SJSA1 (cell line): ENCODE data around the gene KDM4C. TPM values are rescaled to one million over a fixed set of nuclear protein-coding genes. Genes with fewer than 3 reads are reported as not detected.
"Not testable (repeated sequence)": the region's sequence is repeated elsewhere in the genome, so short reads cannot be mapped to it uniquely, and the experiment has no call there.

ENCODE experiments used
- DNase-seq, 2 experiments: peaks; one replicate each; pipeline ENCODE4 v3.0.0-alpha.2; 2015 to 2020; ENCODE audit warnings: low spot score in 2 of 2, low read depth in 1 of 2
- H3K27ac ChIP-seq: fragments of 250-450 bp; sonication (Bioruptor Pico); 2 replicates; pipeline ENCODE4 v1.5.1; 2020; ENCODE audit warnings: mild to moderate bottlenecking, moderate library complexity
- H3K27me3 ChIP-seq: fragments of 250-450 bp; sonication (Bioruptor Pico); replicated peaks from 2 replicates; pipeline ENCODE4 v1.5.1; 2020; ENCODE audit warnings: mild to moderate bottlenecking, moderate library complexity
- H3K36me3 ChIP-seq: fragments of 250-450 bp; sonication (Bioruptor Pico); 2 replicates; pipeline ENCODE4 v1.5.1; 2020; ENCODE audit warnings: mild to moderate bottlenecking
- H3K4me1 ChIP-seq: fragments of 250-450 bp; sonication (Bioruptor Pico); replicated peaks from 2 replicates; pipeline ENCODE4 v1.6.1; 2021; ENCODE audit warnings: mild to moderate bottlenecking
- H3K4me3 ChIP-seq: fragments of 250-450 bp; sonication (Bioruptor Pico); 2 replicates; pipeline ENCODE4 v1.5.1; 2020; ENCODE audit warnings: mild to moderate bottlenecking
- H3K9me3 ChIP-seq: fragments of 250-450 bp; sonication (Bioruptor Pico); replicated peaks from 2 replicates; pipeline ENCODE4 v1.5.1; 2020; ENCODE audit warnings: mild to moderate bottlenecking
- total RNA-seq: library from RNA; depleted of rRNA; stranded (reverse); fragments of >200 nt; shearing (Covaris generic); gene quantifications from 2 replicates; pipeline ENCODE4 v1.2.3, GENCODE V29; 2014

Gene KDM4C
- total RNA-seq, 1 experiment from 2014 or later: 5.1 TPM

DNA sequence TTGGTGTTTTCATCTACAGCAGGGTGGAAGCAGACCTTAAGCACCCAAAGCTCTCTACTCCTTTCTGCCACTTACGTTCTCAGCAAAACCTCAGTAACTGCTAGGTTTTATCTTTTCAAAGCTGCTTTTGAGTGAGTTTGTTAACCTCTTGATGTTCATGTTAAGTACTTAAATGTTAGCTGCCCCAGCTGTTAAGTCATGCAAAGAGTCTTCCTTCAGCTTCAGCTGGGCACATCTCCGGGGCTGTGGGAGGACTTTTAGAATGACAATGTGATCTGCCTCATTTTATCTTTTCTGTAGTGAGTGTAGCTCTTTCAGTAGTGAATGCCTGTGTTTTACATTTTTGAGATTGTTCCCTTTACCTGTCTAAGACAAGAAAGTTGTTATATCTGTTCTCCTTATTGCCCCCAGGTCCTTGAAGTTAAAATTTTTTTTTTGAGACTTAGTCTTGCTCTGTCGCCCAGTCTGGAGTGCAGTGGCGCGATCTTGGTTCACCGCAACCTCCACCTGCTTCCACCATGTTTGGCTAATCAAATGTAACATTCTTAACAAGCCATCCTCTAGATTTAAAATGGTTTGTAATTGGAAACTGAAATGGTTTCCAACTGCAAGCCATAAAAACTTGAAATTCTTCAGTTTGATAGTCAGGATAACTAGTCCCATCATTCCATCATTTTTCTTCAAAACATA is 19.6 kb downstream of the KDM4C start:
- H3K27ac ChIP-seq: no peak overlapping the region
- H3K27me3 ChIP-seq: no peaks in the 10 kb centered on the region
- DNase-seq: no peak
- no peaks in the 10 kb centered on the region for H3K4me1 ChIP-seq
- no peaks in the 10 kb centered on the region for H3K9me3 ChIP-seq
- H3K4me3 ChIP-seq: no peak overlapping the region
- no peaks in the 10 kb centered on the region for H3K36me3 ChIP-seq

DNA sequence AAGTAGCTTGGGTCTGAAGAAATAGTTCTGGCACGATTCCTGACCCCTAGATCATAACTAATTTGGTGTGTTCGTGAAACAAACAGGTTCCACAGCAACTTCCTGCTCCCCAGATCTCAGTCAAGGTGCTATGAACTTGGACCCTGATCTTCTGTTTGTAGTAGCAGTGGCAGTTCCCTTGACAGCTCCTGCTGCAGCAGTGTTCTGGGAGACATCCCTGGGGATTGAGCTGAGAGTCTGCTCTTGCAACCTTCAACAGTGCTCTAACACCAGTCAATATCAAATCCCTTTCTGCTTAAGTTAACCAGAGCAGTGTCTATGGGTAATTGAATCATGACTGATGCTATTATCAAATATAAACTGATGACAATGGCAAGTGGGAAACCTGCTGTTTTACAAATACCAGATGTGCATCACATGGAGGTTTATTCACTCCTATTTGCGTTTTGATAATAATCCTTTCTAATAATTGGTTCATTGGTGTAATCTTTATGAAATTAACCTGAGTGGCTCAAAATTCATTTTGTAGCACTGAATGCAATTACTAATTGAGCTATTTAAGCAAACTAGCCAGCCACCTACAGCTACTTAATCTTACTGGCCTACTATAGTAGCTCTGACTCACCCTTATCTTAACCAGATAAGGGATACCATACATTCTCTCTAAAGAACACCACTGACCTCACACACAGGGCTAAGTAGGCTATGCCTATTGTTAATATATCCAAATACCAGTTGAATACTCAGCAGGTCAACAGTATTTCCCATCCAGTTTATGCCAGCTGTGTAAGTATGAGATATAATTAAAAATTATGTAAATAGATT is 21.9 kb downstream of the KDM4C start:
- H3K4me1 ChIP-seq: no peaks in the 10 kb centered on the region
- no peak for DNase-seq

GRCh38 chr9:6780690-6781089 is 22.9 kb downstream of the KDM4C start:
- Histone ChIP-seq H3K27me3 (no peaks in the 10 kb centered on the region), H3K9me3 (no peaks in the 10 kb centered on the region), H3K4me1 (no peaks in the 10 kb centered on the region), H3K4me3 (no peak overlapping the region), H3K27ac (no peak overlapping the region), H3K36me3 (no peaks in the 10 kb centered on the region)
- DNase-seq: no peak

More for the DNA sequence above, 21.9 kb downstream of the KDM4C start:
- Histone ChIP-seq H3K4me3 (no peak overlapping the region), H3K27me3 (no peaks in the 10 kb centered on the region), H3K27ac (no peak overlapping the region), H3K36me3 (no peaks in the 10 kb centered on the region), H3K9me3 (no peaks in the 10 kb centered on the region)

GRCh38 chr9:6781476-6781875 is 23.7 kb downstream of the KDM4C start:
- no peak overlapping the region for H3K27ac ChIP-seq
- no peak overlapping the region for H3K4me3 ChIP-seq
- no peak for DNase-seq
- H3K36me3 ChIP-seq: no peaks in the 10 kb centered on the region
- H3K27me3 ChIP-seq: no peaks in the 10 kb centered on the region
- no peaks in the 10 kb centered on the region for H3K9me3 ChIP-seq
- no peaks in the 10 kb centered on the region for H3K4me1 ChIP-seq

DNA sequence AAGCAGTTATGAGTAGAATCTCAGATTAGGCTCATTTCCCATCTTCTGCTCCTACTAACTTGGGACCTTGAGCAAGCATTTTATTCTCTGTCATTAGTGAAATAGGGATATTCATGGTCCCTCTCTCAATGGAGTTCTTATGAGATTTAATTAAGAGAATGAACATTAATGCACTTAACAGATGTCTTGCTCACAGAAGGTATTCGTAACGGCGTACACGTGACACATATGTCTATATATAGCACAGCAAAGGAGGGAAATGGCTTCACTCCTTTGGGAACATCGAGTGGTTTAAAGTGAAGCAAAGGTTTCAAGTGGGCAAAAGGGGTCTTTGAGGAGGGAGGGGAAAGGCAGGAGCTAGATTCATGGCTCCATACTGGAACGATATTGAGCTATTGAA is 24.6 kb downstream of the KDM4C start:
- Histone ChIP-seq H3K4me3 (no peak overlapping the region), H3K36me3 (no peaks in the 10 kb centered on the region), H3K9me3 (no peaks in the 10 kb centered on the region), H3K27me3 (no peaks in the 10 kb centered on the region), H3K27ac (no peak overlapping the region), H3K4me1 (no peaks in the 10 kb centered on the region)
- DNase-seq: no peak

DNA sequence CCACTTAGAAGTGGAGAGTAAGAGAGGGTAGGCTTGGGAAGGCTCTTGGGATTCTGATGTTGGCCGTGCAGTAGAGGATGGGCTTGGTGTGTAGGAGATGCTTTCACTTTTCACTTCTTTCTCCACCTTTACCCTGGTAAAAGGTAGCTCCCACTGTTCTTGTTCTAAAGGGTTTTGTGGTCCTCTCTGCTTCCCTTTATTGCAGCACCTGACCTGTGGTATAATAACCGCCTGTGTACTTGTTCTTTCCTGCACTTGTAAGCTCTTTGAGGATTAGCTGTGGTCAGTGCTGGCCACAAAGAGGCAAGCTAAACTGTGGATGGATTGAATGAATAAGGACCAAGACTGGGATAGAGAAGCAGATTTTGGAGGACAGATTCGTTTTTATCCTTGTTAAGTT is 25.2 kb downstream of the KDM4C start:
- peaks cover 6% of the 10 kb centered on the region for H3K4me1 ChIP-seq
- no peak overlapping the region for H3K27ac ChIP-seq
- H3K36me3 ChIP-seq: no peaks in the 10 kb centered on the region
- DNase-seq: no peak
- no peaks in the 10 kb centered on the region for H3K9me3 ChIP-seq
- H3K27me3 ChIP-seq: no peaks in the 10 kb centered on the region
- no peak overlapping the region for H3K4me3 ChIP-seq

DNA sequence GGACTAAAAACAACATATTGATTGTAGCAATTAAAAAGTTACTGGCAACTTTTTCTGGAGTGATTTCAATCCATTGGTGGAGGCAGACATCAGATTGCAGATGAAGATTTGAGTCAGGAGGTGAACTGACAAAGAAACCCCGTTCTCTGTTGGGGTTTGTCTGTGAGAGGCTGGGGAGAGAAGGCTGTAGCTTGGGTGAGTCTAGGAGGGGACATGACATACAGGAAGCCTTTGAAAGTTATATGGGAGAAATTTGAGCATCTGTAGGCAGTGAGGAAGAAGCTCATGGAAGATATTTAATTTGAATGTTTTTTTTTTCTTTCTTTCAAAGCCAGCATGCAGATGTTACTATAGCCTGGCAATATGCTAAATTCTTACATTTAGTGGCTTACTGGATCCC is 26.0 kb downstream of the KDM4C start:
- peaks cover 12% of the 10 kb centered on the region for H3K4me1 ChIP-seq
- no peak overlapping the region for H3K4me3 ChIP-seq
- H3K36me3 ChIP-seq: no peaks in the 10 kb centered on the region
- no peak overlapping the region for H3K27ac ChIP-seq
- H3K9me3 ChIP-seq: no peaks in the 10 kb centered on the region
- DNase-seq: no peak
- H3K27me3 ChIP-seq: no peaks in the 10 kb centered on the region

GRCh38 chr9:6785682-6786081 is 27.9 kb downstream of the KDM4C start:
- H3K4me3 ChIP-seq: no peak overlapping the region
- peaks cover 12% of the 10 kb centered on the region for H3K4me1 ChIP-seq
- H3K27ac ChIP-seq: no peak overlapping the region
- no peaks in the 10 kb centered on the region for H3K27me3 ChIP-seq
- no peaks in the 10 kb centered on the region for H3K36me3 ChIP-seq
- DNase-seq: no peak
- H3K9me3 ChIP-seq: no peaks in the 10 kb centered on the region

GRCh38 chr9:6787793-6788161 is 30.0 kb downstream of the KDM4C start:
- Histone ChIP-seq H3K9me3 (no peaks in the 10 kb centered on the region), H3K36me3 (no peaks in the 10 kb centered on the region), H3K27ac (0 out of 2 replicates have a peak overlapping the region, but pooled peaks have one; percentile 12), H3K4me3 (no peak overlapping the region), H3K4me1 (peaks cover 12% of the 10 kb centered on the region), H3K27me3 (no peaks in the 10 kb centered on the region)
- no peak for DNase-seq

DNA sequence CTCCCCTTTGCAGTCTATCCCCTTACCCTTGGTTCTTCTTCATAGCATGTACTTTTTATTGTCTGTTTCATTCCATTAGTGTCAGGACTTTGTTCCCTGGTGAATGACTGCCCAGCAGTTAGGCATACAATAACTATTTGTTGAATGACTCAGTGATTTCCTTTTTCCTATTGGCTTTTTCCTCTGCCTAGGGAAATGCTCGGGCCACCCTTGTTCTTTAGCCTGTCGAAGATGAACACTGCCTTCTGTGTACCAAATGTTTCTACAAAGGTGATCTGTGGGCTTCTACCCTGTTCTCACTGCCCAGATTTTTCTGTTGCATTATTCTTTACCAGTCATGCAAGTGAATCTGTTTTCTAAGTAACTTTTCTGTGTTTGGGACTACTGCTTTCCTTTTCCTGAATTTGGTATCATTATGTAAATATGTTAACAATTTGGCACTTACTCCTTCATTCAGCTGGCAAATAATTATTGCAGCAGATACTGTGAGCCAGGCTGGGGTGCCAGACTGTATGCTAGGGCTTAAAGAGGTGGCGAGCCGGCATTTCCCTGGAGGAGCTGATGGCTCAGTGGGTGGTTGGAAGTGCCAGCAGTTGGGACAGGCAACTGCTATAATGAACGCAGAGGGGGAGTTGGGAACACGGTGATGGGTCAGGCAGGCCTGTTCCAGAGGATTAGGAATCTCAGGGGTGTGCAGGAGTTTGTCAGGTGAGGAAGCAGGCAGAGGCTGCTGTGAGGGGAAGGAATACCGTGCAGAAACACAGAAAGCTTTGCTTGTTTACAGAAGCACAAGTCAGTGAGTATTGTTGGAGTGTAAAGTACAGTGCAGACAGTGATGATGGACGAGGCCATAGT is 30.6 kb downstream of the KDM4C start:
- Histone ChIP-seq H3K9me3 (no peaks in the 10 kb centered on the region), H3K4me3 (no peak overlapping the region), H3K4me1 (peaks cover 12% of the 10 kb centered on the region), H3K27me3 (no peaks in the 10 kb centered on the region), H3K36me3 (no peaks in the 10 kb centered on the region), H3K27ac (0 out of 2 replicates have a peak overlapping the region, but pooled peaks have one; percentile 12)
- DNase-seq: peak in 1 of 2 experiments; percentile 11

- H3K27me3 ChIP-seq, H3K36me3 ChIP-seq, DNase-seq, H3K4me3 ChIP-seq, H3K9me3 ChIP-seq, H3K27ac ChIP-seq: not testable (repeated sequence)
- H3K4me1 ChIP-seq: peaks cover 12% of the 10 kb centered on the region
Observed at GRCh38 chr9:6789017-6789338, 31.2 kb downstream of the KDM4C start.

- H3K9me3 ChIP-seq: no peaks in the 10 kb centered on the region
- H3K4me3 ChIP-seq: no peak overlapping the region
- no peaks in the 10 kb centered on the region for H3K36me3 ChIP-seq
- DNase-seq: no peak
- H3K27ac ChIP-seq: no peak overlapping the region
- no peaks in the 10 kb centered on the region for H3K27me3 ChIP-seq
- H3K4me1 ChIP-seq: peaks cover 12% of the 10 kb centered on the region
Observed at GRCh38 chr9:6790866-6791265, 33.1 kb downstream of the KDM4C start.

DNA sequence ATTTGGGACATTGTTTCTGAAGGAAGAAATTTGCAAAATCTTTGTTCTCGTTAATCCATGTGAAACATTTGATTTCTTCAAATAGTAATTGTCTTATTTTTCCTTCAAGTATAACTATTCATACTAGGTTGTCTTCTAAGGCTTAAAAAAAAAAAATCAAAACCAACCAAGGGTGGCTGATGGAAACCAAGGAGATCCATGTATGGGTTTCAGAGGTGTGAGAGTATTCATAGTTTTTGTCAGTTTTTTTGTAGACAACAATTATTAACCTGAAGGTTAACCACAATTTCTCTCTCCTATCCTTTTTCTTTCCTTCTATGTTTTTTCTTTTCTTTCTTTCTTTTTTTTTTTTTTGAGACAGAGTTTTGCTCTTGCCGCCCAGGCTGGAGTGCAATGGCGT is 35.4 kb downstream of the KDM4C start:
- Histone ChIP-seq H3K27ac (no peak overlapping the region), H3K9me3 (no peaks in the 10 kb centered on the region), H3K27me3 (no peaks in the 10 kb centered on the region), H3K4me1 (peaks cover 4% of the 10 kb centered on the region), H3K4me3 (no peak overlapping the region), H3K36me3 (no peaks in the 10 kb centered on the region)
- no peak for DNase-seq

DNA sequence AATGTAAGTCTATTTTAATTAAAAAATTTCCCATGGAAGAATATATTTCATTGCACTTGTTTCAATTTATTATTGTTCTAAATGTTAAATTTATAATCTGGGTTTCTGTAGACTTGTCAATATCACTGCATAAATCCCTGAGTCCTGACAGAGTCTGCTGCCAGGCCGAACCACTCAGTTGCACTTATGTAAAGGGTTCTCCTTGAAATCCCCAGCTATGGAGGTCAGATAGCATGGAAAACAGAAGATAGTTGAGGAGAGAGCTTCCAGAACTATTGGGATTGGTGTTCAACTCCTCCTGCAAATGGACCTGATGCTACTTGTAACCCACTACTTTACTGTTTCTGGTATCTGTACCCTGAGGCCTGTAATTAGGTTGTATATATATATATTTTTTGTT is 37.2 kb downstream of the KDM4C start:
- Histone ChIP-seq H3K4me3 (no peak overlapping the region), H3K4me1 (no peaks in the 10 kb centered on the region), H3K9me3 (no peaks in the 10 kb centered on the region), H3K36me3 (no peaks in the 10 kb centered on the region), H3K27ac (no peak overlapping the region), H3K27me3 (no peaks in the 10 kb centered on the region)
- DNase-seq: no peak
